Caki2 (cell line): ENCODE results near the gene OR4F15. TPM values are rescaled to one million over a fixed set of nuclear protein-coding genes. Genes with fewer than 3 reads are reported as not detected.
"Not testable (repeated sequence)": the region's sequence is repeated elsewhere in the genome, so short reads cannot be mapped to it uniquely, and the experiment has no call there.

Experiments used
- DNase-seq: peaks from one replicate; pipeline ENCODE4 v3.0.0-alpha.2; 2015; ENCODE audit warnings: low read depth
- in situ Hi-C: cut with HindIII; loops from 2 replicates; pipeline ENCODE4 v1.10.0; 2016; ENCODE audit warnings: low sequenced_read_pairs, low pct_unique_long_range_greater_than_20kb, mixed read lengths
- total RNA-seq: library from RNA; depleted of rRNA; stranded (reverse); fragments of >200 nt; shearing (Covaris generic); gene quantifications from 2 replicates; pipeline ENCODE4 v1.2.3, GENCODE V29; 2014; ENCODE audit warnings: low replicate concordance; rRNA removed

The OR4F15 gene
- 0.09 TPM in 1 of 2 replicates, not detected in the other for total RNA-seq

GRCh38 chr15:101811902-101812301, at the start of gene OR4F15:
Gene OR4F15, plus strand, starts transcription at chr15:101812202. Its CDS starts 5,985 bp downstream, at chr15:101818187.
- no peak for DNase-seq

GRCh38 chr15:101764669-101765339, 47.2 kb upstream of the OR4F15 start:
- peak; percentile 13 for DNase-seq
- in situ Hi-C loops: not testable (repeated sequence)

More at GRCh38 chr15:101811902-101812301, at the start of gene OR4F15:
- in situ Hi-C loops: no loop called here

GRCh38 chr15:101765340-101765671, 46.7 kb upstream of the OR4F15 start:
- DNase-seq, in situ Hi-C loops: not testable (repeated sequence)

DNA sequence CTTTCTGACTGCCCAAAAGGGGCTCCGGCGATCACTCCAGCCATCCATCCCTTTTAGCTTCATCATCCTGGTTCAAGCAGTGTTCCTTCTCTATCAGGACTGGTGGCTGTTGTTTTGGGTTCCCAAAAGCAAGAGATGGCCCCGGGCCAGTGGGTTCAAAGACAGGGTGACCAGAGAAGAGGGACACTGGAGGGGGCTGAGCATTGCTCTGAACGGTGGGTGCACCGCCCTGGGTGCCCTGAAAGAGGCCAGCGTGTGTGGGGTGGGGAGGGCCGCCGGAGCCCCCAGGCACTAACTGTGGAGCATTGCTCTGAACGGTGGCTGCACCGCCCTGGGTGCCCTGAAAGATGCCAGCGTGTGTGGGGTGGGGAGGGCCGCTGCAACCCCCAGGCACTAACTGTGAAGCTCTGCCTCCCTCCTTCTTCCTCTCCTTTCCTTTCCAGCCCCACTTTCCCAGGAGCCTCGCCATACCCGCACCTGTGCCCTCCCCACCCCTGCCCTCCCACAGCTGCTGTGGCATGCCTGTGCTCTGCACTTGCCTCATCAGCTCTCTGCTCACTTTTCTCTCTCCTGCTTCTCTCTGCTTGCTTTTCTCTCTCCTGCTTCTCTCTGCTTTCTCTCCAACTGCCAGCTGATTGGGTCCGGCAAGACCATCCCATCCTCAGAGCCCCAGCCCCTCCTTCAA, 46.1 kb upstream of the OR4F15 start:
- in situ Hi-C loops: no loop called here
- no peak for DNase-seq

- DNase-seq, in situ Hi-C loops: not testable (repeated sequence)
Measured at GRCh38 chr15:101767083-101767640, 44.8 kb upstream of the OR4F15 start.

DNA sequence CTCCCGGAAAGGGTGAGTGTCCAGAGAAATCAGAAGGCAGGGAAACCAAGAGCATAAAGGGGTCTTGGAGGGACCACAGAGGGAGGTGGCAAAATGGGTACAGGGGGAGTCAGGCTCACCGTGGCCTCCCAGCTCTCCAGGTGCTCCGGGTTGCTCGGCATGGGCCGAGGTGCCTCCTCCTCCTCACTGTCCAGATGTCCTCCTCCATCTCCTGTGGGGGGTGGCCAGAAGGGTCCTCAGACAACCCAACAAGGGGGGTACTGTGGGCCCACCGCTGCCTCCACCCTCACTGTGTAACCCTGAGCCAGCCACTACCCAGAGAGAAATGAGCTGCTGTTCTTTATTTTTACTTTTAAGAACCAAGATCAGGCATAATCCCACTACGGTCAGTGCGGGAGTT, 39.1 kb upstream of the OR4F15 start:
- no peak for DNase-seq
- in situ Hi-C loops: no loop called here

DNA sequence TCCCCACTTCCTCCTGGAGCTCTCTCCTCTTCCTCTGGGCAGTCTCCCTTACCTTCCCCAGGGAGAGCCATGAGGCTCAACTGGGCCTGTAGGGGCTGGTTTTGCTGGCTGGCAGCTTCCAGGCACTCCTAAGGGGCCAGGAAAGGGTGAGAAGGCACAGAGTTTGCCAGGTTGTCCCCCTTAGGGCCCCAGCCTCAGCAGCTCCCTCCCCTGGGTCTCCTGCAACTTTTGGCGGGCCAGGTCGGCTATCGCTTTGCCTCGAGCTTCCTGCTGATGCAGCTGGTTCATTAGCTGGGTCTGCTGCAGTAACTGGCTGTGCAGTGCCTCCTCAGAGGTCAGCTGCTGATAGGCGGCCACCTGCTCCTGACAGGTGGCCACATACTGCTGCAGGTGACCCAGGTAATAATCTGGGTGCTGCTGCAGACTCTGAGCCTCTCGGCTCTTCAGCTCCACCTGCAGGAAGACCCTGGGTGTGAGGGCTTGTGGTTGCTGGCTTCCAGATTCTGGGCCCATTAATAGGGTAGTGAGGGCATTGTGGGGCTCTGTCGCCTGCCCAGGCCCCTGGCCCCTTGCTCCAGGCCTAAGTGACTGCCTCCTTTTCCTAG, 38.4 kb upstream of the OR4F15 start:
- in situ Hi-C loops: no loop called here
- DNase-seq: no peak

DNA sequence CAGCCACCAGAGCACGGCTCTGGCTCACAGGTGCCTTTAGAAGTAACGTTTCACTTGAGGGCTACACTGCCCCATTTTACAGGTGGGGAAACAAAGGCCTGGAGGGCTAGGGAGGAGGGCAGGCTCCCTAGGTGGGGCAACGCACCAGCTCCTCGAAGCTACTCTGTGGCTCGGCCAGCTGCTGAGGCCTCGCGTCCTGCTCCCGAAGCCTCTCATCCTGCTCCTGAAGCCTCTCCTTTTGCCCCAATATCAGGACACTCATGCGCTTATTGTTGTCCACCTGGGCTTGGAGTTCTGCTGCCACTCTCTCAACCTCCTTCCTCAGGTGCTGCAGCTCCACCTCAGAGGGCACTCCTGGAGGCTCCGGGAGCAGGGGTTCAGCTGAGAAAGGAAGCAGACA, 36.9 kb upstream of the OR4F15 start:
- DNase-seq: no peak
- in situ Hi-C loops: no loop called here

DNA sequence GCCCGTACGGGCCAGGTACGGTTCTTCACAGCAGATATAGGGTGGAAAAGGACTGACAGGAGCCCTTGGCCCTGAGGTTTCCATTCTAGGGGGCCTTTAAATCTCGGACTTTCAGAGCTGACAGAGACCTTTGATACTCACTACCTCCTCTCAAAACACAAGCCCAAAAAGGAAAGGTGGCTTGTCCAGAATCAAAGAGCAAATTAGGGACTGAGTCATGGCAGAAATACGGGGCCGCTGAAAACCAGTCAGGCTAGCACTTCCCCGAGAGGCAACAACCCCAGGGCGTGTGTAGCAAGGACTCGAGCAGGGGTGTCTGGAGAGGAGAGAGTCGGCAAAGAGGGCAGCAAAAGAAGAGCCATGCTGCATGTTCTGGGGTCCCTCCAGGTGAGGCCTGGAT, 33.4 kb upstream of the OR4F15 start:
- in situ Hi-C loops, DNase-seq: not testable (repeated sequence)

- DNase-seq, in situ Hi-C loops: not testable (repeated sequence)
Measured at GRCh38 chr15:101780225-101780624, 31.8 kb upstream of the OR4F15 start.

GRCh38 chr15:101781928-101782327, 30.1 kb upstream of the OR4F15 start:
- in situ Hi-C loops: no loop called here
- peak; percentile 37 for DNase-seq

DNA sequence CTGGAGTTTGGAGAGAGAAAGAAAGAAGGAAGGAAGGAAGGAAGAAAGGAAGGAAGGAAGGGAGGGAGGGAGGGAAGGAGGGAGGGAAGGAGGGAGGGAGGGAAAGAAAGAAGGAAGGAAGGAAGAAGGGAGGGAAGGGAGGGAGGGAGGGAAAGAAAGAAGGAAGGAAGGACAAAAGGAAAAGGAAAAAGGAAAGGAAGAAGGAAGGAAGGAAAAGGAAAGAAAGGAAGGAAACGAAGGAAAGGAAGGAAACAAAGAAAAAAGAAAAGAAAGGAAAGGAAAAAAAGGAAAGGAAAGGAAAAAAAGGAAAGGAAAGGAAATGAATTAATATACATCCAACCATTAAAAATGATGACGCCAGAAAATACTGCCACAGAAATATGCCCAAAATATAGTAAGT, 27.4 kb upstream of the OR4F15 start:
- no peak for DNase-seq
- in situ Hi-C loops: no loop called here

GRCh38 chr15:101786422-101786821, 25.6 kb upstream of the OR4F15 start:
- in situ Hi-C loops, DNase-seq: not testable (repeated sequence)

- DNase-seq, in situ Hi-C loops: not testable (repeated sequence)
Measured at GRCh38 chr15:101788001-101788400, 24.0 kb upstream of the OR4F15 start.

DNA sequence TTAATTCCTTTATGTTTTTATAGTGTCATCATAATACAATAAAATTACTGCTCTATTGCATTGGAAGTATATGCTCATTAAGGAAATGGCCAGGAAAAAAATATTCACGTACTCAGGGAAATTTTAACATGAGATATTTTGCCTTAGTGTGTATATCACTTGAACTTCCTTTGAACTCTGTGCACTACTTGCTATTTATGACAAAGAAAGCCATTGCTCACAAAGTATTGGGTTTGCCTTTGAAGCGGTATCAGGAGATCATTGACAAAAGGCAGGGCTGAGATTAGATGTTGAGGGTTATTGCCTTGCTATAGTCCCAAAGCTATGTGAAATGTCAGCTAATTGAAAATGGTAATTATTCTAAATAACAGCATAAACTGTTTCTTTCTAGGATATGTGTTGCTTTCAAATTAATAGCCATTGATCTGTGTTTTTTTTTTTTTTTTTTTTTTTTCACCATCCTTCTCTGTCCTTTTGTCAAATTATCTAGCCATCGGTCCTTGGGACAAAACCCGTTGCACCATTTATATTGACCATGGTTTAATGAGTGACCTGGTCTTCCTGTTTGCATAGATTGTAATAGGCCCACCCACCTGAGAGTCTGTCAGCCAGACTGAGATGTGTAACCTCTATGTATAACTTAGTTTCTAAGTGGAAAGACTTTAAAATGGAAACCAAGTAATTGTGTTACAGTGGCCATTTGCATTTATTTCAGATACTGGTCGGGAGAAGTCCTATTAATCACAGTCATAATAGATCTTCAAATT, 23.3 kb upstream of the OR4F15 start:
- DNase-seq, in situ Hi-C loops: not testable (repeated sequence)

DNA sequence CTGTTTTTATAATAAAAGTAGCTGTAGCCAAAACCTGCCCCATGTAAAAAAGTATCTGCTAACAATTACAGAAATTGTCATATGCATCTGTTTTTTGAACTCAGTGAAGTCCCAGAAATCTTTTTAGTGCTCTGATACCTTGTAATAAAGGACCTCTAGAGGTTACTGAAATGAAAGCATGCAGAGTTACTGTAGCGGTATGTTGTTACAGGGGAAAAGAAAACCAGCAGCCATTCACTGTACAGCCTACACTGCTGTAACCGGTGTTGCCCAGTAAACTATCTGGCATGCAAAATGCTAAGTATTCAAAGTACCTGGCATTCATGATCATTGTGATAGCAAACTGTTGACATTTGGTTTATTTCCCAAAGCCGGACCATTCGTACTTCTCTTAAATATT, 21.3 kb upstream of the OR4F15 start:
- in situ Hi-C loops: not testable (repeated sequence)

GRCh38 chr15:101793981-101794380, 18.0 kb upstream of the OR4F15 start:
- in situ Hi-C loops, DNase-seq: not testable (repeated sequence)

More for the DNA sequence above, 21.3 kb upstream of the OR4F15 start:
- not testable (repeated sequence) for DNase-seq

- in situ Hi-C loops: no loop called here
- DNase-seq: no peak
Measured at GRCh38 chr15:101795455-101795854, 16.5 kb upstream of the OR4F15 start.
